ENCODE measurements around the gene NID1. TPM values are rescaled to one million over a fixed set of nuclear protein-coding genes. Genes with fewer than 3 reads are reported as not detected.

Gene NID1
- total and polyA plus RNA-seq, 10 donors, result 6.8 to 178 (median 81.2) TPM

DNA sequence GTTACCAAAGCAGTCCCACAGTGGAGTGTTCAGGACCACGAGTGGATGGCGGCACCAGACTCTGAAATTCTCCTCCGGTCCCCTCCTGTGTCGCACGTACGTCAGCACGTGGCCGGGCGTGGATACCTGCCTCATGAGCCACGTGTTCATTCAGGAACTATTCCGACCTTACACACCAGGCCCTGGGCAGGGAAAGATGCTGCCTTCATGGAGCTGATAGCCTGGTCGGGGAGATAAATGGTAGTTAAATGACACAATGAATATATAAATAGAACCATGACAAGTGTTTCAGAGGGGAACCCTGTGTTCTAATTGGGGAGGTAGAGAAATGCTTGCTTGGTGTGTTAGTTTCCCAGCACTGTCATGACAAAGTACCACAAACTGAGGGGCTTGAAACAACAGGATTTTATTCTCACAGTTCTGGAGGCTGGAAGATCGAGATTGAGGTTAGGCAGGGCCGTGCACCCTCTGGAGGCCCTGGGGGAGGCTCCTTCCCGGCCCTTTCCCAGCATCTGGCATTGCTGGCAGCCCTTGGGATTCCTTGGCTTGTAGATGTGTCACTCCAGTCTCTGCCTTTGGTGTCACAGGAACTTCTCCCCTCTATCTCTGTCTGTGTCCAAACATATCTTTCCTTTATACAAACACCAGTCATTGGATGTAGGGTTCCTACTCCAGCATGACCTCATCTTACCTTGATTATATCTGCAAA lies 48.6 kb upstream of the NID1 start:
- H3K27me3 ChIP-seq (replicated peaks in 1 of 7), result peaks cover 0 to 6% (median 0%) of the 10 kb centered on the region in 7 donors
- TF ChIP-seq POLR2AphosphoS5 (IDR thresholded peaks at IDR 0.05), result no peak
- TF ChIP-seq, protein P1, sequence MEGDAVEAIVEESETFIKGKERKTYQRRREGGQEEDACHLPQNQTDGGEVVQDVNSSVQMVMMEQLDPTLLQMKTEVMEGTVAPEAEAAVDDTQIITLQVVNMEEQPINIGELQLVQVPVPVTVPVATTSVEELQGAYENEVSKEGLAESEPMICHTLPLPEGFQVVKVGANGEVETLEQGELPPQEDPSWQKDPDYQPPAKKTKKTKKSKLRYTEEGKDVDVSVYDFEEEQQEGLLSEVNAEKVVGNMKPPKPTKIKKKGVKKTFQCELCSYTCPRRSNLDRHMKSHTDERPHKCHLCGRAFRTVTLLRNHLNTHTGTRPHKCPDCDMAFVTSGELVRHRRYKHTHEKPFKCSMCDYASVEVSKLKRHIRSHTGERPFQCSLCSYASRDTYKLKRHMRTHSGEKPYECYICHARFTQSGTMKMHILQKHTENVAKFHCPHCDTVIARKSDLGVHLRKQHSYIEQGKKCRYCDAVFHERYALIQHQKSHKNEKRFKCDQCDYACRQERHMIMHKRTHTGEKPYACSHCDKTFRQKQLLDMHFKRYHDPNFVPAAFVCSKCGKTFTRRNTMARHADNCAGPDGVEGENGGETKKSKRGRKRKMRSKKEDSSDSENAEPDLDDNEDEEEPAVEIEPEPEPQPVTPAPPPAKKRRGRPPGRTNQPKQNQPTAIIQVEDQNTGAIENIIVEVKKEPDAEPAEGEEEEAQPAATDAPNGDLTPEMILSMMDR (IDR thresholded peaks at IDR 0.05 in 8 of 11, conservative IDR thresholded peaks at IDR 0.05 in 3 of 11), result no peak
- 77 to 86% (median 82%) methylated on average over 15 of the region's 15 CpGs for WGBS, 5 donors
- H3K4me1 ChIP-seq, result peaks cover 0 to 6% (median 1%) of the 10 kb centered on the region in 6 donors
- H3K9me3 ChIP-seq, result no peaks in the 10 kb centered on the region
- H3K27ac ChIP-seq, result no peak overlapping the region
- H3K4me3 ChIP-seq, result no peak overlapping the region
- DNase-seq, result no peak
- intact Hi-C loops (cut with DNase I; ENCODE audit: low total_unique reads), result no loop called here
- no peaks in the 10 kb centered on the region for H3K36me3 ChIP-seq

DNA sequence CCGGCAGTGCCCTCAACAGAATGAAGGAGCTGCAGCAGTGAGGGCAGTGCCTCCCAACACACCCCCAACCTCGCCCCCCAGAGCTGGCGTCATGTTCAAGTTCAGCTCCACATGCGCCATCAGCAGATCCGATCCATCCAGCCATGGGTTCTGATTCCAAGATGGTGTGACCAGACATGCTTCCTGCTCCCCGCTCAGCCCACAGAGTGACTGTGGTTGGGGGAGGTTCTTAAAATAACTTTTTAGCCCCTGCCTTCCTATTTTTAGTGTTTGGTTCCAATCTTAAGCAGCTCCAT lies 47.4 kb upstream of the NID1 start:
- Histone ChIP-seq H3K36me3 (no peaks in the 10 kb centered on the region), H3K4me3 (no peak overlapping the region), H3K9me3 (no peaks in the 10 kb centered on the region), H3K4me1 (peaks cover 0 to 6% (median 1%) of the 10 kb centered on the region in 6 donors), H3K27me3 (replicated peaks in 1 of 7) (peaks cover 0 to 6% (median 0%) of the 10 kb centered on the region in 7 donors), H3K27ac (no peak overlapping the region)
- intact Hi-C loops (cut with DNase I; ENCODE audit: low total_unique reads), result no loop called here
- DNase-seq, result no peak
- 88 to 89% (median 88%) methylated on average over 6 of the region's 6 CpGs for WGBS, 5 donors
- TF ChIP-seq, protein P1 (IDR thresholded peaks at IDR 0.05 in 8 of 11, conservative IDR thresholded peaks at IDR 0.05 in 3 of 11), result no peak
- TF ChIP-seq POLR2AphosphoS5 (IDR thresholded peaks at IDR 0.05) (no peak), POLR2A (IDR thresholded peaks at IDR 0.05) (no peak)

- intact Hi-C loops (cut with DNase I; ENCODE audit: low total_unique reads), result no loop called here
- WGBS, 5 donors, result 85 to 93% (median 88%) methylated on average over 13 to 17 of the region's 17 CpGs
- Histone ChIP-seq H3K27me3 (replicated peaks in 1 of 7) (peaks cover 0 to 6% (median 0%) of the 10 kb centered on the region in 7 donors), H3K4me1 (peaks cover 0 to 6% (median 1%) of the 10 kb centered on the region in 6 donors), H3K9me3 (no peaks in the 10 kb centered on the region), H3K36me3 (no peaks in the 10 kb centered on the region), H3K27ac (no peak overlapping the region), H3K4me3 (no peak overlapping the region)
- no peak for DNase-seq
- TF ChIP-seq POLR2A (IDR thresholded peaks at IDR 0.05) (no peak), POLR2AphosphoS5 (IDR thresholded peaks at IDR 0.05) (no peak)
- TF ChIP-seq, protein P1 (IDR thresholded peaks at IDR 0.05 in 8 of 11, conservative IDR thresholded peaks at IDR 0.05 in 3 of 11), result no peak
Observed at GRCh38 chr1:236111527-236112331, 46.8 kb upstream of the NID1 start.

DNA sequence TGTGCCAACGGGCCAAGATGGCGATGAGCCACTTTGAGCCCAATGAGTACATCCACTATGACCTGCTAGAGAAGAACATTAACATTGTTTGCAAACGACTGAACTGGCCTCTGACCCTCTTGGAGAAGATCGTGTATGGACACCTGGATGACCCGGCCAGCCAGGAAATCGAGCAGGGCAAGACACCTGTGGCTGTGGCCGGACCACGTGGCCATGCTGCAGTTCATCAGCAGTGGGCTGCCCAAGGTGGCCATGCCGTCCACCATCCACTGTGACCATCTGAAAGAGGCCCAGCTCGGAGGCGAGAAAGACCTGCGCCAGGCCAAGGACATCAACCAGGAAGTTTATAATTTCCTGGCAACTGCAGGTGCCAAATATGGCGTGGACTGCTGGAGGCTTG lies 45.2 kb upstream of the NID1 start:
- intact Hi-C loops (cut with DNase I; ENCODE audit: low total_unique reads), result no loop called here
- TF ChIP-seq, protein P1 (IDR thresholded peaks at IDR 0.05 in 8 of 11, conservative IDR thresholded peaks at IDR 0.05 in 3 of 11), result no peak
- no peak for TF ChIP-seq POLR2AphosphoS5 (IDR thresholded peaks at IDR 0.05)
- no peak for TF ChIP-seq POLR2A (IDR thresholded peaks at IDR 0.05)
- Histone ChIP-seq H3K4me1 (peaks cover 0 to 6% (median 1%) of the 10 kb centered on the region in 6 donors), H3K4me3 (no peak overlapping the region), H3K36me3 (no peaks in the 10 kb centered on the region), H3K27ac (no peak overlapping the region), H3K27me3 (replicated peaks in 1 of 7) (peaks cover 0 to 6% (median 0%) of the 10 kb centered on the region in 7 donors), H3K9me3 (no peaks in the 10 kb centered on the region)
- WGBS, 5 donors, result 75 to 84% (median 81%) methylated on average over 12 to 13 of the region's 13 CpGs
- no peak for DNase-seq

All from spleen (tissue), 11 donors.